Tibial nerve (tissue), 4 donors: ENCODE results near the gene MKKS. TPM values are rescaled to one million over a fixed set of nuclear protein-coding genes. Genes with fewer than 3 reads are reported as not detected.

Experiments used
- DNase-seq, 2 donors: peaks; one replicate each; pipeline ENCODE4 v3.0.0-alpha.2; 2019; ENCODE audit warnings: low spot score in 2 of 2
- H3K27ac ChIP-seq, 4 donors: fragments of 200-600 bp; sonication (generic) in 3 of 4; one replicate each; pipeline ENCODE4 v1.5.1; 2017 to 2019; ENCODE audit warnings: mild to moderate bottlenecking in 1 of 4
- H3K27me3 ChIP-seq, 2 donors: fragments of 200-600 bp; sonication (generic) in 1 of 2; one replicate each; pipeline versions ENCODE4 v1.5.1 to v1.6.0; 2017 to 2019
- H3K36me3 ChIP-seq, 3 donors: fragments of 200-600 bp; sonication (generic); one replicate each; pipeline ENCODE4 v1.5.1; 2018 to 2019
- H3K4me1 ChIP-seq, 4 donors: fragments of 200-600 bp; sonication (generic) in 3 of 4; one replicate each; pipeline ENCODE4 v1.5.1; 2017 to 2019
- H3K4me3 ChIP-seq, 4 donors: fragments of 200-600 bp; sonication (generic) in 3 of 4; one replicate each; pipeline ENCODE4 v1.5.1; 2017 to 2019; ENCODE audit warnings: mild to moderate bottlenecking in 1 of 4, moderate library complexity in 1 of 4
- H3K9me3 ChIP-seq, 4 donors: fragments of 200-600 bp; sonication (generic) in 3 of 4; one replicate each; pipeline ENCODE4 v1.5.1; 2017 to 2019
- CTCF ChIP-seq, 5 experiments: fragments of 200-600 bp in 3 of 5; fragments of 450-650 bp in 2 of 5; sonication (generic) in 3 of 5; IDR thresholded peaks; one replicate each; pipeline ENCODE4 v1.5.1; 2016 to 2019; ENCODE audit warnings: antibody characterized with exemption in 5 of 5, mild to moderate bottlenecking in 3 of 5, moderate library complexity in 2 of 5
- EP300 ChIP-seq, 2 donors: sonication (generic); formaldehyde crosslinking; IDR thresholded peaks; one replicate each; pipeline ENCODE4 v1.6.1; 2017; ENCODE audit warnings: antibody characterized with exemption in 2 of 2, mild to moderate bottlenecking in 1 of 2
- POLR2A ChIP-seq, 2 donors: fragments of 450-650 bp; IDR thresholded peaks; one replicate each; pipeline ENCODE4 v1.6.1; 2017; ENCODE audit warnings: antibody characterized with exemption in 2 of 2, mild to moderate bottlenecking in 2 of 2, moderate library complexity in 2 of 2
- WGBS, 2 donors: methylation state at CpG; one replicate each; pipeline ENCODE4 v1.1.5; 2018; 5-methylcytosine and 5-hydroxymethylcytosine counted together
- total RNA-seq, 4 donors: library from RNA; depleted of rRNA; stranded (reverse); fragments of >200 nt; gene quantifications; one replicate each; pipeline ENCODE4 v1.1.0, GENCODE V29; 2016

Gene MKKS
- total RNA-seq, 4 donors from 2014 or later: 12.9 to 16.6 (median 16.0) TPM

- Histone ChIP-seq H3K36me3 (peaks cover 0 to 32% (median 0%) of the 10 kb centered on the region in 3 donors), H3K4me3 (no peak overlapping the region), H3K9me3 (no peaks in the 10 kb centered on the region), H3K27ac (no peak overlapping the region), H3K27me3 (no peaks in the 10 kb centered on the region), H3K4me1 (peaks cover 0 to 7% (median 3%) of the 10 kb centered on the region in 4 donors)
- 67 to 69% methylated on average over 3 of the region's 3 CpGs for WGBS, 2 donors
- TF ChIP-seq EP300 (IDR thresholded peaks at IDR 0.05): no peak
- TF ChIP-seq POLR2A (IDR thresholded peaks at IDR 0.05): no peak
- TF ChIP-seq CTCF (IDR thresholded peaks at IDR 0.05): no peak
- DNase-seq: no peak
These were observed 18.9 kb downstream of the MKKS start for GRCh38 chr20:10415013-10415650.

DNA sequence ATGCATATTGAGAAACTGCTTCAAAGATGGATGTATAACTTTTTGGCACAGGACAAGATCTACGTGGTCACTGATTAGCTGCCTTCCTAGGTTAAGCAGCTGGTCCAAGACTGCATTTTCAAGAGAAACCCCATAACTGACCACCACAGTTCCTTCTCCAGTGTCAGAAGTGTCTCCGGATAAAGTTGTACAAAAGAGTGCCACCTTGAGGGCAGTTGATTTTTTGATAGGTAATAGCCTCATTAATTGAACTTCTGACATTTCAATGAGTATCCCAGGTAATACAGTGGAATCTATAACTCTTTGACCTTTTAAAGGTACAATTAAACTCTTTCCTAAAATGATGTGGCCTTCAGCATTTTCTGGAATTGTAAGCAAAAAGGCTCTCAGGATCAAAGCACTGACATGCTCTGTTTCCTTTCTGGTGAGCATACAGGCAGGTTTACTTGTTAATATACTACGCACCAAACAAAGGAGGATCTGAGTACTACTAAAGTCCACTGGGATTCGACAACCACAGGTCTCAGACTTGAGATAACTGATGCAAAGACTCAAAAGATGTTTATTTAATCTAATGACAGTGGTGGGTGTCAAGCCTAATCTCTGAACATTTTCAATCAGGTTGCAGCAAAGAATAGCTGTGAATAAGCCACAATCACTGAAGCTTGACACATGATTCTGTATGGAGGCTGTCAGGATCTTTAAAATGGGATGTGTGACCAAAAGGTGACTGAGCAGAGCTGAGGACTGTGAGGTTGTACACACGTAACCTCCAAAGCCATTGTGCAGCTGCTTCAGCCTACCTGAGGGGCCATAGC lies 21.2 kb downstream of the MKKS start:
- TF ChIP-seq CTCF (IDR thresholded peaks at IDR 0.05): peak in 1 of 5 experiments; percentile 6
- TF ChIP-seq POLR2A (IDR thresholded peaks at IDR 0.05): no peak
- no peak for TF ChIP-seq EP300 (IDR thresholded peaks at IDR 0.05)
- Histone ChIP-seq H3K4me1 (peaks cover 0 to 7% (median 0%) of the 10 kb centered on the region in 4 donors), H3K27ac (no peak overlapping the region), H3K27me3 (no peaks in the 10 kb centered on the region), H3K36me3 (peaks cover 0 to 32% (median 0%) of the 10 kb centered on the region in 3 donors), H3K9me3 (no peaks in the 10 kb centered on the region), H3K4me3 (no peak overlapping the region)
- DNase-seq: no peak
- WGBS, 2 donors: 79 to 88% methylated on average over 5 of the region's 5 CpGs

DNA sequence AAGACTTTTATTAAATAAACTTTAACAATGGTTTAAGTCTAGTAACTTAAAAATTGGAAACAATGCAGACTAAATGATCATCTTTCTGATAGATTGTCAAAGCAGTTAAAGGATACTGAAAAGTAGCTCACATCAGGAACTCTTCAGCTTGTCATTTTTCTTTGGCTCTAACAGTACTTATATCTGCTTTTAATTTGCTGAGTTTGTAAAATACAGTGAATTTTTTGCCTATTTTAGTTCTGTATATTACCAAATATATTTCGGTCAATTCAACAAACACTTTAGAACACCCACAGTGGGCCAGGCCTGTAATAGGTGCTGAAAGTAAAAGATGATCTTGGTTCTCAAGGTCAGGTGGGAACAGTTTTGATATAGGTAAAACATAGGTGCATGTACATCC lies 22.3 kb downstream of the MKKS start:
- Histone ChIP-seq H3K36me3 (peaks cover 0 to 35% (median 0%) of the 10 kb centered on the region in 3 donors), H3K27ac (no peak overlapping the region), H3K9me3 (no peaks in the 10 kb centered on the region), H3K4me3 (no peak overlapping the region), H3K4me1 (peaks cover 0 to 7% (median 0%) of the 10 kb centered on the region in 4 donors), H3K27me3 (no peaks in the 10 kb centered on the region)
- 96 to 100% methylated on average over 1 of the region's 1 CpG for WGBS, 2 donors
- TF ChIP-seq EP300 (IDR thresholded peaks at IDR 0.05) (no peak), CTCF (IDR thresholded peaks at IDR 0.05) (no peak), POLR2A (IDR thresholded peaks at IDR 0.05) (no peak)
- no peak for DNase-seq

DNA sequence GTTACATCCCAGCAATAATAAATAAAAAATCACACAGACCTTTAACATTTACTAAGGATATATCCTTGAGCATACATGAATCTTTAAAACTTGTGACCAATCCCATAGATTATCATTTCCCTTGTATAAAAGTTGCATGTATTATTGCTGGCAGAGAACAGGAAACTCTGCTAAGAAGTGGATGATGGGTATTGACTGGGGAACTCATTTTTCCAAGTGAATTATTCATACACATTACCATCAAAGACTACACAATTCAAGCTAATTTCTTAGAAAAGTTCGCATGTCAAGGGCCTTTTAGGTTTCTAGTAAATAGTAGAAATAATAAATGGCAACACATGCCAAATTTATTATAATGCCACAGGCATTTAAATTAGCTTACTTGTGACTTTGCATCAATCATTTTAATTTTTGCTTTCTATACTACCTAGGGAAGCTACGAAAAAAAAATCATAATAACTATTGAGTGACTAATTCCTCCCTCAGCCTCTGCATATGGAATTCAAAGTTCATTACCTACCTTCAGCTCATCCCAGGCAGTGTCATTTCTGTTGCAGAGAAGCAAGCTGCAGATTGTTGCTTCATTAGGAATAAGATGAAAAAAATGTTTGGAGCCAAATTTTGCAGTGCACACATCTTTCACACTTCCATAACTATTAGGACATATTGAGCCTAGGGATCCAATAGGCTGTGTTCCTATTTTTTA lies 25.8 kb downstream of the MKKS start:
- Histone ChIP-seq H3K36me3 (peaks cover 0 to 32% (median 0%) of the 10 kb centered on the region in 3 donors), H3K9me3 (no peaks in the 10 kb centered on the region)
- WGBS, 2 donors: 91 to 96% methylated on average over 2 of the region's 2 CpGs

More for the DNA sequence above, 25.8 kb downstream of the MKKS start:
- Histone ChIP-seq H3K27ac (no peak overlapping the region), H3K4me3 (no peak overlapping the region), H3K27me3 (no peaks in the 10 kb centered on the region), H3K4me1 (no peaks in the 10 kb centered on the region)
- TF ChIP-seq CTCF (IDR thresholded peaks at IDR 0.05): no peak
- TF ChIP-seq POLR2A (IDR thresholded peaks at IDR 0.05): no peak
- no peak for TF ChIP-seq EP300 (IDR thresholded peaks at IDR 0.05)
- DNase-seq: no peak
